Measurements from ENCODE around the gene CSDE1.

GRCh38 chr1:114803001-114803400, 45.2 kb upstream of the CSDE1 start:
- TF ChIP-seq CTCF (conservative IDR thresholded peaks at IDR 0.05; ENCODE audit: low read depth, low read length) (no peak), EZH2 (IDR thresholded peaks at IDR 0.05; ENCODE audit: borderline replicate concordance, low read depth, low read length, poor library complexity, severe bottlenecking) (no peak)

All from A673 (cell line).